ENCODE measurements around the gene KRTAP2-1. TPM values are rescaled to one million over a fixed set of nuclear protein-coding genes. Genes with fewer than 3 reads are reported as not detected.

Gene KRTAP2-1
- total RNA-seq, 1 donor from 2014 or later = not detected

- H3K27me3 Mint-ChIP-seq (ENCODE audit: unreplicated experiment) = no peaks in the 10 kb centered on the region
These were observed 26.8 kb downstream of the KRTAP2-1 start for GRCh38 chr17:41020336-41020735.

GRCh38 chr17:41019415-41019814 lies 27.7 kb downstream of the KRTAP2-1 start:
- Mint-ChIP-seq H3K4me1 (ENCODE audit: unreplicated experiment) (peaks cover 3% of the 10 kb centered on the region), H3K27me3 (ENCODE audit: unreplicated experiment) (no peaks in the 10 kb centered on the region), H3K9me3 (ENCODE audit: unreplicated experiment) (peaks cover 6% of the 10 kb centered on the region), H3K27ac (ENCODE audit: unreplicated experiment) (no peak overlapping the region), H3K4me3 (ENCODE audit: unreplicated experiment) (no peak overlapping the region), H3K36me3 (ENCODE audit: unreplicated experiment) (peaks cover 2% of the 10 kb centered on the region)
- no peak for DNase-seq (ENCODE audit: extremely low spot score, unreplicated experiment)
- no peak for TF ChIP-seq CTCF (IDR thresholded peaks at IDR 0.05)

More at GRCh38 chr17:41020336-41020735, 26.8 kb downstream of the KRTAP2-1 start:
- H3K4me3 Mint-ChIP-seq (ENCODE audit: unreplicated experiment) = no peak overlapping the region
- peaks cover 2% of the 10 kb centered on the region for H3K36me3 Mint-ChIP-seq (ENCODE audit: unreplicated experiment)
- H3K27ac Mint-ChIP-seq (ENCODE audit: unreplicated experiment) = no peak overlapping the region
- peaks cover 3% of the 10 kb centered on the region for H3K4me1 Mint-ChIP-seq (ENCODE audit: unreplicated experiment)
- no peak for DNase-seq (ENCODE audit: extremely low spot score, unreplicated experiment)
- H3K9me3 Mint-ChIP-seq (ENCODE audit: unreplicated experiment) = peaks cover 6% of the 10 kb centered on the region
- TF ChIP-seq CTCF (IDR thresholded peaks at IDR 0.05) = no peak

DNA sequence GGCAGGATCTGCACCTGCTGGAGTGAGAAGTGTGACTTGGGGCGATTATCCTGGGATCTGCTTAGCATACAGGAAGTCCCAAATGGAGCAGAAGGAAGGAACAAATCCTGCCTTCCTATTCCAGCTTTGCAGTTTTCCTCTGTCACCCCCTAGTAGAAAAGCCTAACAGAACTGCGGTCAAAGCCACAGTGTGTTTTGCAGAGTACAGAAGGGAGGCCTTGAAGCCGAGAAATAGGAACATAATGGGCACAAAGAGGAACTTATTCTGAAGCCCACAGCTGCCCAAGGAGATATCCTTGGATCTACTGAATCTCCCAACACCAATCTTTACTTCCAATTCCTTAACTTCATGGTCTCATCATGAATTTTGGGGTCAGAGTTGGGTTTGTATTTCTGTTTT lies 28.6 kb downstream of the KRTAP2-1 start:
- no peaks in the 10 kb centered on the region for H3K27me3 Mint-ChIP-seq (ENCODE audit: unreplicated experiment)
- peaks cover 6% of the 10 kb centered on the region for H3K4me1 Mint-ChIP-seq (ENCODE audit: unreplicated experiment)

GRCh38 chr17:41016578-41017215 lies 30.4 kb downstream of the KRTAP2-1 start:
- Mint-ChIP-seq H3K4me1 (ENCODE audit: unreplicated experiment) (peaks cover 7% of the 10 kb centered on the region), H3K27ac (ENCODE audit: unreplicated experiment) (no peak overlapping the region)

More for the DNA sequence above, 28.6 kb downstream of the KRTAP2-1 start:
- Mint-ChIP-seq H3K4me3 (ENCODE audit: unreplicated experiment) (no peak overlapping the region), H3K27ac (ENCODE audit: unreplicated experiment) (no peak overlapping the region), H3K9me3 (ENCODE audit: unreplicated experiment) (peaks cover 6% of the 10 kb centered on the region), H3K36me3 (ENCODE audit: unreplicated experiment) (peaks cover 2% of the 10 kb centered on the region)
- TF ChIP-seq CTCF (IDR thresholded peaks at IDR 0.05) = no peak
- no peak for DNase-seq (ENCODE audit: extremely low spot score, unreplicated experiment)

More at GRCh38 chr17:41016578-41017215, 30.4 kb downstream of the KRTAP2-1 start:
- Mint-ChIP-seq H3K4me3 (ENCODE audit: unreplicated experiment) (no peak overlapping the region), H3K9me3 (ENCODE audit: unreplicated experiment) (peaks cover 5% of the 10 kb centered on the region), H3K27me3 (ENCODE audit: unreplicated experiment) (no peaks in the 10 kb centered on the region), H3K36me3 (ENCODE audit: unreplicated experiment) (peaks cover 2% of the 10 kb centered on the region)
- no peak for TF ChIP-seq CTCF (IDR thresholded peaks at IDR 0.05)
- no peak for DNase-seq (ENCODE audit: extremely low spot score, unreplicated experiment)

Data from osteocyte (in vitro differentiated cells).